NCI-H748 treated with DMSO at 0.1 percent for 48 hours (cell line): Measurements from ENCODE around the gene CTBP1.

ENCODE experiments used
- DNase-seq: peaks from one replicate; lab custom pipeline; 2025; lab: John Stamatoyannopoulos, UW

Gene CTBP1

GRCh38 chr4:1283711-1284110, 34.8 kb upstream of the CTBP1 start:
- DNase-seq: no peak

DNA sequence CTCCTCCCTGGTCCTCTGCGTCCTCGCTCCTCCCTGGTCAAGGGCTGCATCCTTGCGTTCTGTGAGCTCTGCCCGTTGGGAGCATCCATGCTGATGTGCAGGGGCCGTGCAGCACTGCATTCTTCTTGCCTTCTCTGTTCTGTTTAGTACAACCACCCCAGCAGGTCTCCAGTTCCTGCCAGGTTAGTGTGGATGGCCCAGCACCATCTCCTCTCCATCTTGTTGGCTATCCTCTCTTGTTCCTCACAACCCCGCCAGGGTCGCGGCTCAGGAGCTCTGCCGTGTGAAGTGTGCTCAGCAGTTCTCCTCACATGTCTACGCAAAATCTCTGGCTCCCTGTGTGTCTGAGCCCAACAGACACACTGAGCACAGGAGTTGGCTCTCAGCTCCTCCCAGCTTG, 30.3 kb upstream of the CTBP1 start:
- DNase-seq: no peak

- DNase-seq: no peak
Observed at GRCh38 chr4:1277667-1278665, 29.0 kb upstream of the CTBP1 start.

DNA sequence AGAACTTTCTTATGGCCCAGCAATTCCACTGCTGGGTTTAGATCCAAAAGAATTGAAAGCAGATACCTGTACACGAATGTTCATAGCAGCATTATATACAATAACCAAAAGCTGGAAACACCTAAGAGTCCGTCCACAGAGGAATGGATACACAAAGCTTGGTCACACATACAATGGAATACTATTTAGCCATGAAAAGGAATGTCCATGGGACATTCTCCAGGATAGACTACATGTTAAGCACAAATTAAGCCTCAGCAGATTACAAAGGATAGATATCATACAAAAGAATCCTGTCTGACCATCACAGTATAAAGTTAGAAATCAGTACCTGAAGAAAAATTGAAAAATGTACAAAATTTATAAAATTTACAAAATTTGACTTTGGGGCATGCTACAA, 28.1 kb upstream of the CTBP1 start:
- no peak for DNase-seq

DNA sequence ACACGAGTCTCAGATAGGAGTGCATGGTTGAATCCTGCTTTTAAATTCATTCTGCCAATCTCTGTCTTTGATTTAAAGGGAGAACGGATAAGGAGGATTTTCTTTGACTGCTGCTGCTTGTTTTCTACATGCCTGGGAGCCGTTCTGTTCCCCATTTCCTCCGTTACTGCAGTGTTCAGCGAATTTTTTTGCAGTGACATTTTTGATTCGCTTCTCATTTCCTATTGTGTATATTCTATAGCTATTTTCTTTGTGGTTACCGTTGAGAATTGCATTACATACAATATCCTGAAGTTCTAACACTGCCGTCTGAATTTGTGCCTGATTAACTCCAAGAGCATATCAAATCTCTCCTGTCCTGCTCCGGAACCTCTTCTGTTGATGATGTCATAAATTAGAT, 25.9 kb upstream of the CTBP1 start:
- DNase-seq: no peak

DNA sequence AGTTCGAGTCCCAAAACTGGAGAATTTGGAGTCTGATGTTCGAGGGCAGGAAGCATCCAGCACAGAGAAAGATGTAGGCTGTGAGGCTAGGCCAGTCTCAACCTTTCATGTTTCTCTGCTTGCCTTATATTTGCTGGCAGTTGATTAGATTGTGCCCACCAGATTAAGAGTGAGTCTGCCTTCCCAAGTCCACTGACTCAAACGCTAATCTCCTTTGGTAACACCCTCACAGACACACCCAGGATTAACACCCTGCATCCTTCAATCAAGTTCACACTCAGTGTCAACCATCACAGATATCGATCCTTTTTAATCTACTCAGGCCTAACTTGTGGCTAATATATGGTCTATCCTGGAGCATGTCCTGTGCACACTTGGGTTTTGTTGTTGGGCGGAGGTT, 22.8 kb upstream of the CTBP1 start:
- no peak for DNase-seq

DNA sequence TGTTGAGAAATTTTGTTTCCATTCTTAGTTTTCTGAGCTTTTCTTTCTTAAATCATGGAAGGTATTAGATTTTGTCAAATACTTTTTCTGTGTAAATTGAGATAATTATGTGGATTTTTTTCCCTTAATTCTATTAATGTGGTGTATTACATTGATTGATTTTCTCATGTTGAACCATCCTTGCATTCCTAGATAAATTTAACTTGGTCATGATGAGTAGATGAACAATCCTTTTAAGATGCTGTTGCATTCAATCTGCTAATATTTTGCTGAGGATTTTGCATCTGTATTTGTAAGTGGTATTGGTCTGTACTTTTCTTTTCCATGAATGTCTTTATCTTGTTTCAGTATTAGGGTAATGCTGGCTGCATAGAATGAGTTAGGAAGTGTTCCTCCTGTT, 20.3 kb upstream of the CTBP1 start:
- DNase-seq: no peak

DNA sequence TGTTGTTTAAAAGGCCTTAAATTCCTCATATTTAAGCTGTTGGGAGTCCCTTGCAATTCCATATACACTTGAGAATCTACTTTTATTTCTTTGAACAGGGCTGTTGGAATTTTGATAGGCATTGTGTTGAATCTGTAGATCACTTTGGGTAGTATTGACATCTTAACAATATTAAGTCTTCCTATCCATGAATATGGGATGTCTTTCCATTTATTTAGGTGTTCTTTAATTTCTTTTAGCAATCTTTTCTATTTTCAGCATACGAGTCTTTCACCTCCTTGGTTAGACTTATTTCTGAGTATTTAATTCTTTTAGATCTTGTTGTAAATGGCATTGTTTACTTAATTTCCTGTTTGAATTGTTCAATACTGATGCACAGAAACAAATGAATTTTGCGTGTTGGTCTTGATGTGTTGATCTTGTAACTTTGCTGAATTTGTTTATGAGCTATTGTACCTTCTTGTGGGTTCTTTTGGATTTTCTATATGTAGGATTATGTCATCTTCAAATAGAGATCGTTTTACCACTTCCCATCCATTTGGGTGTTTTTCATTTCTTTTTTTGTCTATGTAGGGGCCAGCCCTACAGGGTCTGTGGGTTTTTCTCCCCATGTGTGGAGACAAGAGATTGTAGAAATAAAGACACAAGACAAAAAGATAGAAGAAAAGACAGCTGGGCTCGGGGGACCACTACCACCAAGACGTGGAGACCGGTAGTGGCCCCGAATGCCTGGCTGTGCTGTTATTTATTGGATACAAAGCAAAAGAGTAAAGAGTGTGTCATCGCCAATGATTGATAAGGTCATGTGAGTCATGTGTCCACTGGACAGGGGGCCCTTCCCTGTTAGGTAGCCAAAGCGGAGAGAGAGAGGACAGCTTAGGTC, 18.2 kb upstream of the CTBP1 start:
- DNase-seq: no peak

GRCh38 chr4:1265351-1265750, 16.4 kb upstream of the CTBP1 start:
- no peak for DNase-seq

DNA sequence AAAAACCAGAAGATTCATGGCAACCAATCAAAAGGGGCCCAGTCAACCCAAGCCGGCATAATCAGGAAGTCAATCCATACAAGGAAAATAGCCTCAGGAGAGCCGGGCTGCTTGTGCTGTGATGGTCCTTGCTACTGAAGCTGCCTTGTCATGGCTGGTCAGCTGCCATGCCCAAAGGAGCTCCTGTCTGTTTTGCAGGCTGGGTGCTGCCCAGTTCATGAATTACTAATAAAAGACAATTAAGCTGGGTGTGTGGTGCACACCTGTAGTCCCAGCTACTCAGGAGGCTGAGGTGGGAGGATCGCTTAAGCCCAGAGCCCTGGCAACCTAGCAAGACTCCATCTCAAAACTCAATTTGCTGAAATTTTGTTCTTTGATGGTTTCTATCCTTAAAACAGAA, 16.0 kb upstream of the CTBP1 start:
- DNase-seq: no peak

- no peak for DNase-seq
Observed at GRCh38 chr4:1261107-1261928, 12.4 kb upstream of the CTBP1 start.

DNA sequence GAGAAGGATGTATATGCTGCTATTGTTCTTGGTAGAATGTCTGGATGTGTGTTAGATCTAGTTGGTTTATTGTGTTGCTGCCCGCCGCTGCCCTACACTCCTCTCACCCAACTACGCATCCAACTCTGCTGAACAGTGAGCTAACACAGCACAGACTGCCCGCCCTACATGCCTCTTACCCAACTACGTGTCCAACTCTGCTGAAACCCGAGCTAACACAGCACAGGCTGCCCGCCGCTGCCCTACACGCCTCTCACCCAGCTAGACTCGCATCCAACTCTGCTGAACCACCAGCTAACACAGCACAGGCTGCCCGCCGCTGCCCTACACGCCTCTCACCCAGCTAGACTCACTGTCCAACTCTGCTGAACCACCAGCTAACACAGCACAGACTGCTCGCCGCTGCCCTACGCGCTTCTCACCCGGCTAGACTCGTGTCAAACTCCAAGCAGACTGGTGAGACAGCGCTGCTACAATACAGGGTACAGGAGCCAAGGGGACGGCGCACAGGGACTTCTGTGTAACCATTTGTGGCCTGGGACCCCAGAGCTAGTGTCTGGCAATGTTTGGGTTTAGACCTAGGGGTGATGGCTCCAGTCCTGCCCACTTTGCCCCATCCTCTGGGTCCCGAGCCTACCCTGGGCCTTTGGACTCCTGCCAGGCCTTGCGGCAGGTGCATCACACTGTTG, 11.6 kb upstream of the CTBP1 start:
- no peak for DNase-seq

GRCh38 chr4:1259966-1260365, 11.0 kb upstream of the CTBP1 start:
- DNase-seq: no peak

- DNase-seq: no peak
Observed at GRCh38 chr4:1258457-1258856, 9.5 kb upstream of the CTBP1 start.

DNA sequence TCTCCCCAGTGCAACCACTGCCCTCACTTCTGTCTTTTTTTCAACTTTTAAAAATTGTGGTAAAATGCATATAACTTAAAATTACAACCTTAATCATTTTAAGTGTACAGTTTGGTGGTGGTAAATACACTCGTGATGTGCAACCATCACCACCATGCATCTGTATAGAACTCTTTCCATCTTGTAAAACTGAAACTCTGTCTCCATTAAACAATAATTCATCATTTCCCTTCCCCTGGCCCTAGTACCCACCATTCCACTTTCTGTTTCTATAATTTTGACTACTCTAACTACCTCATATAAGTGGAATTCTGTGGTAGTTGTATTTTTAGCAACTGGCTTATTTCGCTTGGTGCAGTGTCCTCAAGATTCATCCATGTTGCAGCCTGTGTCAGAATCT, 6.8 kb upstream of the CTBP1 start:
- DNase-seq: no peak

DNA sequence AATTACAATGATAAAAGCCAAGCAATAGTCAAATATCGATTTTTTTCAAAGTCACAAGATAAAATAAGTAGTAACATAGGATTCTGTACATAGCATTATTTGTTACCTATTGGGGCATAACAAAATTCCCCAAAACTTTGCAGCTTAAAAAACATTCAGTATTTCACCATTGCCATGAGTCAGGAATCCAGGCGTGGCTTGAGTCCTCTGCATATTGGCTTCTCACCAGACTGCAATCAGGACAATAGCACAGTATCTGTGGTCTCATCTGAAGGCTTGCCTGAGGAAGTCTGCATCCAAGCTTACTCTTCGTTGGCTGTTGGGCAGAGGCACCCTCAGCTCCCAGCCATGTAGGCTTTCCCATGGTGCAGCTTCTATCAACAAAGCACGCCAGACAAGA, 6.2 kb upstream of the CTBP1 start:
- DNase-seq: no peak

- DNase-seq: no peak
Observed at GRCh38 chr4:1253831-1254230, 4.9 kb upstream of the CTBP1 start.

DNA sequence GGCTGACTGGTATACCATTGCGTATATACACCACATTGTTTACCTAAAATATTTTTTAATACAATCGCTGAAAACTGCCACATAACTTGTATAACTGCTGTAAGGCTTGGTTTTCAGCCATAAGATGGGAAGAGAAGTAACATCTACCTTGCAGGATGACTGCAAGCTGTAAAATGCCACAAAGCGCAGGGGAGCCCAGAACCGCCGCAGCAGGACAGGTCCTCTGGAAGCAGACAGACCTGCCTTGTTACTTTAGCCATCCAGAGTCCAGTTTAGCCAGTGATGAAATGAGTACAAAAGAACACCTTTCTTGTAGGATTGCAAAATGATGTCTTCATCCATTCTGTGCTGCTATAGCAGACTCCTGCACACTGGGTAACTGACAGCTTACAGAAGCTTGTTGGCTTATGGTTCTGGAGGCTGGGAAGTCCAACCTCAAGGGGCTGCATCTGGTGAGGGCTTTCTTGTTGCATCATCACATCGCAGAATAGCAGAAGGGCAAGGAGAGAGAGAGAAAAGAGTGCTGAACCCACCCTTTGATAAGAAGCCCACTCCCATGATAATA, 4.1 kb upstream of the CTBP1 start:
- no peak for DNase-seq

- DNase-seq: no peak
Observed at GRCh38 chr4:1251773-1252066, 2.8 kb upstream of the CTBP1 start.

DNA sequence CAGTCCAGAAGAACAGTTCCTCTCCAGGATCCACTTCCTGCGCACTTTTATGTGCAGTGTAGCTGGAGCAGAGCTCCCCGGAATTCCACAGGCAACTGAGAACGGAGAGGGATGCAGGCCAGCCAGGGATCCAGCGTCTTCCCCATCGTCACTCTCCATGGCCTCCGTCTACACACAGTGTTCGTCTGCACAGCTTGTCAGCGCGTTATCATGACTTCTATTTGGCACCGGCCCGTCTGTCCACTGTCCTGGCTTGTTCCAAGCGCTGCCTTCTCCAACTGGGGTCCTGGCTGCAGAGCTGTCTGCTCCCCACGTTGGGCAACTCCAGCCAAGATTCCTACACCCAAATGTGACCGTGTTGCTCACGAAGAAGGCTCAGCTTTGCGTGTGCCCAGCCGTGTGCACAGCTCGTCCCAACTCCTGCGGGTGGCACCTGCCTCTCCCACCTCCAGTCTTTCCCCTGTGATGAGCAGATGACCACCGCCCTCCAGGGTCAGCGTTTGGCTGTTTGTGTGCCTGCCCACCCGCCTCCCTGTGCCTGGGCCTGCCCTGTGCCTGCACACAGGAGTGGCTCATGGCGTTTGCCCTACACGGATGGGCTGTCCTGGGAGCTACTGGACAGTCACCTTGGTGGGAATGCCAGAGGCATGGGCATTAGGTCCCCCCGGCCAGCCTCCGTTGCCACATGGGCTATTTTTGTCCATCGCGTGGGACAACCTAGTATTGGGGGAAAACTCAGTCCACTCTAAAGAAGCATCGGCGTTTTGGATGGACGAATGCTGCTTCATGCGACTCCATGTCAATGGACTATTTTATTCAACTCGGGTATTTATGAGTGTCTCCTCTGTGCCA, 2.2 kb upstream of the CTBP1 start:
- DNase-seq: no peak

- no peak for DNase-seq
Observed at GRCh38 chr4:1250527-1250812, 1.5 kb upstream of the CTBP1 start.
